ENCODE data around the gene NARF. TPM values are rescaled to one million over a fixed set of nuclear protein-coding genes. Genes with fewer than 3 reads are reported as not detected.

The NARF gene
- total RNA-seq, 2 experiments from 2014 or later = 64.2 to 69.3 TPM

DNA sequence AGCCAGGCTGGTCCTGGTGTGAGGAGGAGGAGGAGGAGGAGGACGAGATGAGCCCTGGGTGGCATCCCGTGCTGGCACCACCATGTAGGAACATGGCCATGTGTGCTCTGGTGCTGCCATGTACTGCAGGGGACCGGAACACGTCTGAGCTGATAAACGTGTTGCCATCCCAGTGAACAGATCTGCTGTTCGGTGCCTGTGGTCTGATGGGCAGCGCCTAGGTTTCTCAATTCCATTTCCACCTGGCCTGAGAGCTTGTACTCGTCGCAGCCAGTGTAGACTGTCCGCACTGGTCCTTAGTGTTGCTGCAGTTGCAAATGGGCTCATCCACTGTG, 32.6 kb downstream of the NARF start:
- Mint-ChIP-seq H3K4me1 (ENCODE audit: low read depth) (peaks cover 11% of the 10 kb centered on the region), H3K4me3 (no peak overlapping the region), H3K9me3 (no peaks in the 10 kb centered on the region), H3K27ac (no peak overlapping the region), H3K27me3 (ENCODE audit: low read depth) (no peaks in the 10 kb centered on the region), H3K36me3 (ENCODE audit: low read depth) (peaks cover 2% of the 10 kb centered on the region)
- intact Hi-C loops (cut with micrococcal nuclease) = loop anchor here (10.0 kb wide), 2 partner anchors 264 to 374 kb away; partner anchors contain the start of gene TBCD
- DNase-seq = no peak
- CTCF ChIA-PET = no interaction called here

DNA sequence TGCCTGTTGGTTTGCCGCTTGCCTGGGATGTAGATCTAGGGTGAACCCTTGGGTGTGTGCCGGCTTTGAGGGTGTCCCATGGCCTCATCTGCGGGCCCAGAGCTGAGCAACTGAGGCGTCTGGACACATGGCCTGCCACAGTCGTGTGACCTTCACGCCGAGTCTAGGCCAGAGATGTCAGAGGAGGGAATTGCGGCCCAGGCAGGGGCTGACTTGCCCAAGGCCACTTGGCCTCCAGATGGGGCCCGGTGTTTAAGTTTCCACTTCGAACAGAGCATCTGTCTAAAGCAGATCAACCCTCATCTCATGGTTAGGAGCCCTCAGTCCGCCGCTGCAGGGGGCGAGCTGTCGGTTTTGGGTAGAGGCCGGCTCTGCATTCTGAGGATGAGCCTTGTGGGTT, 33.0 kb downstream of the NARF start:
- no peak overlapping the region for H3K4me3 Mint-ChIP-seq
- peaks cover 13% of the 10 kb centered on the region for H3K4me1 Mint-ChIP-seq (ENCODE audit: low read depth)
- CTCF ChIA-PET = interaction anchor here (0.6 kb wide), 1 partner anchor 144 kb away, joined by 3 read pairs; no protein-coding TSS in a partner anchor
- no peak for DNase-seq
- no peak overlapping the region for H3K27ac Mint-ChIP-seq
- no peaks in the 10 kb centered on the region for H3K9me3 Mint-ChIP-seq
- intact Hi-C loops (cut with micrococcal nuclease) = loop anchor here (10.0 kb wide), 2 partner anchors 263 to 373 kb away; partner anchors contain the start of gene TBCD
- peaks cover 2% of the 10 kb centered on the region for H3K36me3 Mint-ChIP-seq (ENCODE audit: low read depth)
- no peaks in the 10 kb centered on the region for H3K27me3 Mint-ChIP-seq (ENCODE audit: low read depth)

GRCh38 chr17:82492643-82493225, 34.2 kb downstream of the NARF start:
- Mint-ChIP-seq H3K27ac (no peak overlapping the region), H3K4me3 (no peak overlapping the region)

GRCh38 chr17:82493226-82493781, 34.8 kb downstream of the NARF start:
- H3K27me3 Mint-ChIP-seq (ENCODE audit: low read depth) = no peaks in the 10 kb centered on the region
- no peak for DNase-seq
- no peaks in the 10 kb centered on the region for H3K9me3 Mint-ChIP-seq
- peaks cover 21% of the 10 kb centered on the region for H3K4me1 Mint-ChIP-seq (ENCODE audit: low read depth)
- no peak overlapping the region for H3K4me3 Mint-ChIP-seq
- CTCF ChIA-PET = interaction anchor here (0.6 to 1.3 kb wide), 4 partner anchors 40 to 974 kb away, joined by 3 to 4 read pairs (median 4); no protein-coding TSS in a partner anchor
- H3K36me3 Mint-ChIP-seq (ENCODE audit: low read depth) = no peaks in the 10 kb centered on the region
- no peak overlapping the region for H3K27ac Mint-ChIP-seq
- intact Hi-C loops (cut with micrococcal nuclease) = loop anchor here (10.0 kb wide), 2 partner anchors 261 to 371 kb away; partner anchors contain the start of gene TBCD

More at GRCh38 chr17:82492643-82493225, 34.2 kb downstream of the NARF start:
- H3K36me3 Mint-ChIP-seq (ENCODE audit: low read depth) = peaks cover 1% of the 10 kb centered on the region
- intact Hi-C loops (cut with micrococcal nuclease) = loop anchor here (10.0 kb wide), 2 partner anchors 262 to 372 kb away; partner anchors contain the start of gene TBCD
- H3K27me3 Mint-ChIP-seq (ENCODE audit: low read depth) = no peaks in the 10 kb centered on the region
- no peak for DNase-seq
- CTCF ChIA-PET = no interaction called here
- no peaks in the 10 kb centered on the region for H3K9me3 Mint-ChIP-seq
- H3K4me1 Mint-ChIP-seq (ENCODE audit: low read depth) = peaks cover 17% of the 10 kb centered on the region

GRCh38 chr17:82494236-82495055, 35.9 kb downstream of the NARF start:
- Mint-ChIP-seq H3K4me3 (peak overlapping the region; percentile 70), H3K27me3 (ENCODE audit: low read depth) (no peaks in the 10 kb centered on the region)

DNA sequence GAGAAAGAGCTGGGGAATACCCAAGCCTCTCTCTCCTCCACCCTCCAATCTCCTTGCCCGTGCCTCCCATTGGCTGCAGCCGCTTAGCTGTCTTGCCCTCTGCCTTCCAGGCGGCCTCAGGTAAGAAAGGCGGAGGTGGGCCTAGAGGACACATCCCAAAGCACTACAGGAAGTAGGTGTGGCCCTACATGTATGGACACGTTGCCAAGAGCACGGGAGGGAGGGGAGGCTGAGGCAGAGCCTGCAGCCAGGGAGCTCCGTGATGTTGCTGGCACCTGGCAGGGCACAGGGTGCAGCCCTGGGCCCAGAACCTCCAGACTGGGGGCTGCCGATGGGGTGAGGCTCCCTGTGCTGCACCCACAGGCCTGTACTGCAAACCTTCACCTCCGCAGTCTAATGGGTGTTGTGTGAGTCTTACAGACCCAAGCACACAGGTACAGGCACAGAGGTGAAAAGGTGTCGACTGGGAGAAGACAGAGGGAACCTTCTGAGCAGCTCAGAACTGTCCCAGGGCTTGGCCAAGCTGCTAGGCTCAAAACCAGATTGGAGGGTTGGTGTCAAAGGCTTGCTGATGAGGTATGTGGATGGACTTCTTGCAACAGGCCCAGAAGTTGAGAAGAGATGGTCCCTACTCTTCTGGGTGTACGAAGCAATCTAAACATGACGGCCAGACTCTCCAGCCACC, 37.4 kb downstream of the NARF start:
- intact Hi-C loops (cut with micrococcal nuclease) = loop anchor here (2.0 to 10.0 kb wide), 3 partner anchors 23 to 369 kb away; partner anchors contain the start of genes FOXK2 and TBCD
- peak overlapping the region; percentile 50 for H3K27ac Mint-ChIP-seq

More at GRCh38 chr17:82494236-82495055, 35.9 kb downstream of the NARF start:
- DNase-seq = peak; percentile 94
- H3K36me3 Mint-ChIP-seq (ENCODE audit: low read depth) = no peaks in the 10 kb centered on the region
- H3K27ac Mint-ChIP-seq = peak overlapping the region; percentile 81
- no peaks in the 10 kb centered on the region for H3K9me3 Mint-ChIP-seq
- CTCF ChIA-PET = interaction anchor here (0.8 to 1.4 kb wide), 4 partner anchors 9 to 144 kb away, joined by 3 to 4 read pairs (median 3); no protein-coding TSS in a partner anchor
- peaks cover 21% of the 10 kb centered on the region for H3K4me1 Mint-ChIP-seq (ENCODE audit: low read depth)
- intact Hi-C loops (cut with micrococcal nuclease) = loop anchor here (1.0 to 10.0 kb wide), 7 partner anchors 36 to 370 kb away; partner anchors contain the start of genes HEXD, NARF, OGFOD3 and TBCD

GRCh38 chr17:82496529-82497434, 38.2 kb downstream of the NARF start:
- Mint-ChIP-seq H3K27ac (no peak overlapping the region), H3K4me1 (ENCODE audit: low read depth) (peaks cover 21% of the 10 kb centered on the region)

More for the DNA sequence above, 37.4 kb downstream of the NARF start:
- CTCF ChIA-PET = interaction anchor here (0.6 to 1.4 kb wide), 6 partner anchors 23 to 465 kb away, joined by 3 to 5 read pairs (median 3); partner anchors contain the start of gene FOXK2
- Mint-ChIP-seq H3K9me3 (no peaks in the 10 kb centered on the region), H3K27me3 (ENCODE audit: low read depth) (no peaks in the 10 kb centered on the region), H3K4me1 (ENCODE audit: low read depth) (peaks cover 21% of the 10 kb centered on the region), H3K4me3 (peak overlapping the region; percentile 81), H3K36me3 (ENCODE audit: low read depth) (no peaks in the 10 kb centered on the region)
- DNase-seq = peak; percentile 26

GRCh38 chr17:82497483-82498405, 39.2 kb downstream of the NARF start:
- intact Hi-C loops (cut with micrococcal nuclease) = loop anchor here (1.0 to 10.0 kb wide), 4 partner anchors 21 to 367 kb away; partner anchors contain the start of genes FOXK2 and TBCD
- peaks cover 21% of the 10 kb centered on the region for H3K4me1 Mint-ChIP-seq (ENCODE audit: low read depth)
- no peaks in the 10 kb centered on the region for H3K27me3 Mint-ChIP-seq (ENCODE audit: low read depth)
- peak; percentile 57 for DNase-seq
- CTCF ChIA-PET = interaction anchor here (0.5 to 0.7 kb wide), 3 partner anchors 9 to 55 kb away, joined by 3 read pairs; no protein-coding TSS in a partner anchor
- no peaks in the 10 kb centered on the region for H3K9me3 Mint-ChIP-seq
- peak overlapping the region; percentile 82 for H3K27ac Mint-ChIP-seq
- H3K36me3 Mint-ChIP-seq (ENCODE audit: low read depth) = no peaks in the 10 kb centered on the region
- H3K4me3 Mint-ChIP-seq = peak overlapping the region; percentile 81

More at GRCh38 chr17:82496529-82497434, 38.2 kb downstream of the NARF start:
- CTCF ChIA-PET = interaction anchor here (0.7 to 0.8 kb wide), 2 partner anchors 56 to 466 kb away, joined by 3 read pairs; no protein-coding TSS in a partner anchor
- Mint-ChIP-seq H3K27me3 (ENCODE audit: low read depth) (no peaks in the 10 kb centered on the region), H3K36me3 (ENCODE audit: low read depth) (no peaks in the 10 kb centered on the region), H3K9me3 (no peaks in the 10 kb centered on the region), H3K4me3 (peak overlapping the region; percentile 81)
- peak; percentile 92 for DNase-seq
- intact Hi-C loops (cut with micrococcal nuclease) = loop anchor here (1.0 to 10.0 kb wide), 4 partner anchors 22 to 368 kb away; partner anchors contain the start of genes FOXK2 and TBCD

GRCh38 chr17:82502207-82502606, 43.7 kb downstream of the NARF start:
- Mint-ChIP-seq H3K27ac (no peak overlapping the region), H3K36me3 (ENCODE audit: low read depth) (no peaks in the 10 kb centered on the region), H3K27me3 (ENCODE audit: low read depth) (no peaks in the 10 kb centered on the region), H3K9me3 (no peaks in the 10 kb centered on the region), H3K4me1 (ENCODE audit: low read depth) (peaks cover 13% of the 10 kb centered on the region), H3K4me3 (no peak overlapping the region)
- DNase-seq = no peak
- CTCF ChIA-PET = no interaction called here
- intact Hi-C loops (cut with micrococcal nuclease) = no loop called here

DNA sequence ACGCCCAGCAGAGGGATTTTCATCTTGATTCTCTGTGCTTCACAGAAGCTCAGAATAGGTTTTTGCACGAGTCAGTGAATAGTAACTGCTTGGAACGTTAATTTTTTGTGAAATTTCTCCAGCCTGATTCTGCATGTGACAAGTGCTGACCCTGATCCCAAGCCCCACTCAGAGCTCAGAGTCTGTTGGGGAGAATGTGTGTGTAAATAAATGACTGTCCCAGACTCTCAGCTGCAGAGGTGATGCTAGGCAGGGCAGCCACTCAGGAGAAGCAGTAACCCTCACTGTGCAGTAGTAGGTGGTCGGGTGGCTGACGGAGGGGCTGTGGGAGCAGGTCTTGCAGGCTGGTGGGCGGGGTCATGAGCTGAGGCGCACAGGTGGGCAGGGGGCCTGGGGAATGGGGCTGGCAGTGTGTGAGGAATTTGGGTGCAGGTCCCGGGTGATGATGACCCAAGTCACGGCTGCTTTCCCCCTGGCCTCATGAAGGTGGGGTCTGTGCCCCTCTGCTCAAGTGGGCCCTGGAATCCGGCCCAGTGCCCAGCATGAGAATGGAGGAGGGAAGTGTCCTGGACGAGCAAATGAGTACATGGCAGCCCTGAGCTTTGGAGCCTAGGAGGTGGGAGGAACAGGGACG, 44.7 kb downstream of the NARF start:
- Mint-ChIP-seq H3K27me3 (ENCODE audit: low read depth) (no peaks in the 10 kb centered on the region), H3K4me1 (ENCODE audit: low read depth) (peaks cover 6% of the 10 kb centered on the region), H3K27ac (no peak overlapping the region), H3K9me3 (no peaks in the 10 kb centered on the region), H3K4me3 (no peak overlapping the region), H3K36me3 (ENCODE audit: low read depth) (no peaks in the 10 kb centered on the region)
- no peak for DNase-seq
- CTCF ChIA-PET = interaction anchor here (1.0 kb wide), 1 partner anchor 8 kb away, joined by 3 read pairs; no protein-coding TSS in a partner anchor
- intact Hi-C loops (cut with micrococcal nuclease) = no loop called here

All from activated naive CD4-positive, alpha-beta T cell treated with anti-CD3 and anti-CD28 coated beads for 36 hours (primary cell).